Dedifferentiated amniotic fluid mesenchymal stem cell (primary cell): ENCODE measurements around the gene FAM118B.

Source experiments
- DNase-seq: peaks from one replicate; pipeline ENCODE4 v3.0.0-alpha.2; 2016; ENCODE audit errors: extremely low spot score

The FAM118B gene

DNA sequence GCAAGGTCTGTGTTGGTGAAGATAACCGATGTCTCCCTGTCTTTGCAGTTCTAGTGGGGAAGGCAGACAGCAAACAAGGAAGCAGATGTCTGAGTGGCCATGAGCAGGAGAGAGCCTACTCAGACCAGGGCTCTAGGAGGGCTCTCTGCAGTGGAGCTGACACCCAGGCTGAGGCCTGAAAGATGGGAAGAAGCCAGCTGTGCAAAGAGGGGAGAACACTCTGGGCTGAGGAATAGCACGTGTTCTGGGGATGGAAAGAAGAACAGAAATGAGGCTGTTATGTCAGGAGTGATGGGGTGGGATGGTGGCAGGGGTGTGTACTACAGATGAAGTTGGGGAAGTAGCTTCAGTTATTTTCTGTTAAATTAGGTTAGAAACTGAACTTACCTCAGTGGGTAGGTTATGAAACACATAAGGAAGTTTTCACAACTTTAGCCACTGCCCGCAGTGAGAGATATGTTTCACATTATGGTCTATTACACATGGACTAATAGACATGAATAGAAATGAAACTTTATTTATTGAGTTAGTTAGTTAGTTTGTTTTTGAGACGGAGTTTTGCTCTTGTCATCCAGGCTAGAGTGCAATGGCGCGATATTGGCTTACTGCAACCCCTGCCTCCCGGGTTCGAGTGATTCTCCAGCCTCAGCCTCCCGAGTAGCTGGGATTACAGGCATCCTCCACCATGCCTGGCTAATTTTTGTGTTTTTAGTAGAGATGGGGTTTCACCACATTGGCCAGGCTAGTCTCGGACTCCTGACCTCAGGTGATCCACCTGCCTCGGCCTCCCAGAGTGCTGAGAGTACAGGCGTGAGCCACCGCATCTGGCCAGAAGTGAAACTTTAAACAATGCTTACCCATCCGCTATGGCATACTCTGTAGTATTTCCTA, 100.1 kb downstream of the FAM118B start:
- no peak for DNase-seq
